Measurements from ENCODE around the gene ZNF331.
"Not testable (repeated sequence)": the region's sequence is repeated elsewhere in the genome, so short reads cannot be mapped to it uniquely, and the experiment has no call there.

The ZNF331 gene

GRCh38 chr19:53509443-53509842 is 28.5 kb upstream of the ZNF331 start:
- DNase-seq (ENCODE audit: insufficient read length, low spot score) (no peak), FAIRE-seq (no peak)
- TF ChIP-seq POLR2AphosphoS5 (IDR thresholded peaks at IDR 0.05; ENCODE audit: low read depth, low read length) (no peak), SPI1 (IDR thresholded peaks at IDR 0.05; ENCODE audit: low read depth, low read length) (no peak), POLR2A (IDR thresholded peaks at IDR 0.05; ENCODE audit: low read depth, low read length) (no peak), TAF1 (IDR thresholded peaks at IDR 0.05; ENCODE audit: low read depth, low read length) (no peak)

- TF ChIP-seq POU2F2 (IDR thresholded peaks at IDR 0.05; ENCODE audit: low read depth, low read length) (no peak), POLR2AphosphoS5 (IDR thresholded peaks at IDR 0.05; ENCODE audit: low read depth, low read length) (no peak), SPI1 (IDR thresholded peaks at IDR 0.05; ENCODE audit: low read depth, low read length) (no peak), POLR2A (IDR thresholded peaks at IDR 0.05; ENCODE audit: low read depth, low read length) (no peak), PAX5 (IDR thresholded peaks at IDR 0.05; ENCODE audit: insufficient read depth, low read length, severe bottlenecking) (no peak), TAF1 (IDR thresholded peaks at IDR 0.05; ENCODE audit: low read depth, low read length) (no peak)
- DNase-seq (ENCODE audit: insufficient read length, low spot score) (no peak), FAIRE-seq (no peak)
Observed at GRCh38 chr19:53509845-53510244, 28.1 kb upstream of the ZNF331 start.

- no peak for FAIRE-seq
- DNase-seq (ENCODE audit: insufficient read length, low spot score), result no peak
- TF ChIP-seq PAX5 (IDR thresholded peaks at IDR 0.05; ENCODE audit: insufficient read depth, low read length, severe bottlenecking) (no peak), SPI1 (IDR thresholded peaks at IDR 0.05; ENCODE audit: low read depth, low read length) (no peak), POU2F2 (IDR thresholded peaks at IDR 0.05; ENCODE audit: low read depth, low read length) (no peak), TAF1 (IDR thresholded peaks at IDR 0.05; ENCODE audit: low read depth, low read length) (no peak), POLR2AphosphoS5 (IDR thresholded peaks at IDR 0.05; ENCODE audit: low read depth, low read length) (no peak), POLR2A (IDR thresholded peaks at IDR 0.05; ENCODE audit: low read depth, low read length) (no peak)
Observed at GRCh38 chr19:53511357-53511756, 26.6 kb upstream of the ZNF331 start.

- FAIRE-seq (peak; percentile 28), DNase-seq (ENCODE audit: insufficient read length, low spot score) (peak; percentile 28)
- TF ChIP-seq PAX5 (IDR thresholded peaks at IDR 0.05; ENCODE audit: insufficient read depth, low read length, severe bottlenecking) (no peak), POU2F2 (IDR thresholded peaks at IDR 0.05; ENCODE audit: low read depth, low read length) (no peak), SPI1 (IDR thresholded peaks at IDR 0.05; ENCODE audit: low read depth, low read length) (no peak), TAF1 (IDR thresholded peaks at IDR 0.05; ENCODE audit: low read depth, low read length) (no peak), POLR2AphosphoS5 (IDR thresholded peaks at IDR 0.05; ENCODE audit: low read depth, low read length) (no peak), POLR2A (IDR thresholded peaks at IDR 0.05; ENCODE audit: low read depth, low read length) (no peak)
Observed at GRCh38 chr19:53511933-53512374, 26.0 kb upstream of the ZNF331 start.

- FAIRE-seq, result peak; percentile 41
Observed at GRCh38 chr19:53515047-53515446, 22.9 kb upstream of the ZNF331 start.

GRCh38 chr19:53517114-53517741 is 20.7 kb upstream of the ZNF331 start:
- DNase-seq (ENCODE audit: insufficient read length, low spot score), result no peak
- no peak for FAIRE-seq
- no peak for TF ChIP-seq POLR2AphosphoS5 (IDR thresholded peaks at IDR 0.05; ENCODE audit: low read depth, low read length)
- TF ChIP-seq PAX5 (IDR thresholded peaks at IDR 0.05; ENCODE audit: insufficient read depth, low read length, severe bottlenecking), result no peak

More at GRCh38 chr19:53515047-53515446, 22.9 kb upstream of the ZNF331 start:
- not testable (repeated sequence) for DNase-seq (ENCODE audit: insufficient read length, low spot score)

GRCh38 chr19:53518121-53518520 is 19.8 kb upstream of the ZNF331 start:
- no peak for FAIRE-seq
- no peak for DNase-seq (ENCODE audit: insufficient read length, low spot score)
- TF ChIP-seq PAX5 (IDR thresholded peaks at IDR 0.05; ENCODE audit: insufficient read depth, low read length, severe bottlenecking) (no peak), TAF1 (IDR thresholded peaks at IDR 0.05; ENCODE audit: low read depth, low read length) (no peak)

- FAIRE-seq (no peak), DNase-seq (ENCODE audit: insufficient read length, low spot score) (no peak)
- TF ChIP-seq TAF1 (IDR thresholded peaks at IDR 0.05; ENCODE audit: low read depth, low read length) (no peak), POLR2AphosphoS5 (IDR thresholded peaks at IDR 0.05; ENCODE audit: low read depth, low read length) (no peak), PAX5 (IDR thresholded peaks at IDR 0.05; ENCODE audit: insufficient read depth, low read length, severe bottlenecking) (no peak)
Observed at GRCh38 chr19:53518716-53519115, 19.2 kb upstream of the ZNF331 start.

GRCh38 chr19:53519446-53519845 is 18.5 kb upstream of the ZNF331 start:
- TF ChIP-seq POU2F2 (IDR thresholded peaks at IDR 0.05; ENCODE audit: low read depth, low read length), result no peak
- TF ChIP-seq TAF1 (IDR thresholded peaks at IDR 0.05; ENCODE audit: low read depth, low read length), result no peak
- TF ChIP-seq SPI1 (IDR thresholded peaks at IDR 0.05; ENCODE audit: low read depth, low read length), result no peak
- no peak for TF ChIP-seq POLR2AphosphoS5 (IDR thresholded peaks at IDR 0.05; ENCODE audit: low read depth, low read length)
- no peak for TF ChIP-seq POLR2A (IDR thresholded peaks at IDR 0.05; ENCODE audit: low read depth, low read length)
- no peak for TF ChIP-seq PAX5 (IDR thresholded peaks at IDR 0.05; ENCODE audit: insufficient read depth, low read length, severe bottlenecking)
- DNase-seq (ENCODE audit: insufficient read length, low spot score) (no peak), FAIRE-seq (no peak)

- FAIRE-seq (no peak), DNase-seq (ENCODE audit: insufficient read length, low spot score) (no peak)
- TF ChIP-seq POLR2A (IDR thresholded peaks at IDR 0.05; ENCODE audit: low read depth, low read length) (no peak), POU2F2 (IDR thresholded peaks at IDR 0.05; ENCODE audit: low read depth, low read length) (no peak), POLR2AphosphoS5 (IDR thresholded peaks at IDR 0.05; ENCODE audit: low read depth, low read length) (no peak), SPI1 (IDR thresholded peaks at IDR 0.05; ENCODE audit: low read depth, low read length) (no peak), TAF1 (IDR thresholded peaks at IDR 0.05; ENCODE audit: low read depth, low read length) (no peak), PAX5 (IDR thresholded peaks at IDR 0.05; ENCODE audit: insufficient read depth, low read length, severe bottlenecking) (no peak)
Observed at GRCh38 chr19:53520163-53520546, 17.8 kb upstream of the ZNF331 start.
